GM18868 (cell line): ENCODE results near the gene PARD6G.

Source experiments
- ATAC-seq: cut with Tn5 transposase; IDR thresholded peaks from one replicate; pipeline ENCODE4 v1.9.1; 2021; ENCODE audit warnings: mild to moderate bottlenecking, moderate library complexity; ENCODE audit not compliant: unreplicated experiment

Gene PARD6G

GRCh38 chr18:80149667-80150066, 97.6 kb downstream of the PARD6G start:
- ATAC-seq: no peak

GRCh38 chr18:80148326-80149199, 98.8 kb downstream of the PARD6G start:
- ATAC-seq: no peak

- ATAC-seq: peak; percentile 87
Observed at GRCh38 chr18:80147418-80148325, 99.6 kb downstream of the PARD6G start.

- ATAC-seq: peak; percentile 35
Observed at GRCh38 chr18:80147037-80147417, 100.3 kb downstream of the PARD6G start.

GRCh38 chr18:80145196-80145804, 102.0 kb downstream of the PARD6G start:
- no peak for ATAC-seq

GRCh38 chr18:80143881-80144280, 103.4 kb downstream of the PARD6G start:
- no peak for ATAC-seq

- no peak for ATAC-seq
Observed at GRCh38 chr18:80140455-80140985, 106.8 kb downstream of the PARD6G start.

GRCh38 chr18:80137976-80138375, 109.3 kb downstream of the PARD6G start:
- ATAC-seq: no peak

- ATAC-seq: no peak
Observed at GRCh38 chr18:80137137-80137536, 110.2 kb downstream of the PARD6G start.

GRCh38 chr18:80136679-80137078, 110.6 kb downstream of the PARD6G start:
- no peak for ATAC-seq

GRCh38 chr18:80135136-80135535, 112.2 kb downstream of the PARD6G start:
- no peak for ATAC-seq

- ATAC-seq: no peak
Observed at GRCh38 chr18:80133124-80133523, 114.2 kb downstream of the PARD6G start.

- ATAC-seq: no peak
Observed at GRCh38 chr18:80132180-80132812, 115.0 kb downstream of the PARD6G start.

- no peak for ATAC-seq
Observed at GRCh38 chr18:80130555-80130954, 116.8 kb downstream of the PARD6G start.

- ATAC-seq: no peak
Observed at GRCh38 chr18:80129672-80130367, 117.5 kb downstream of the PARD6G start.

GRCh38 chr18:80127635-80128034, 119.7 kb downstream of the PARD6G start:
- ATAC-seq: no peak

- no peak for ATAC-seq
Observed at GRCh38 chr18:80126797-80127196, 120.5 kb downstream of the PARD6G start.

GRCh38 chr18:80124131-80124530, 123.2 kb downstream of the PARD6G start:
- ATAC-seq: no peak

GRCh38 chr18:80120932-80121331, 126.4 kb downstream of the PARD6G start:
- no peak for ATAC-seq

- no peak for ATAC-seq
Observed at GRCh38 chr18:80119111-80119510, 128.2 kb downstream of the PARD6G start.
